Neural progenitor cell (in vitro differentiated cells): ENCODE measurements around the gene D2HGDH. TPM values are rescaled to one million over a fixed set of nuclear protein-coding genes. Genes with fewer than 3 reads are reported as not detected.
A peak's percentile ranks its signal among the peaks of the same experiment; 100 is the strongest.

Source experiments
- DNase-seq: peaks from one replicate; pipeline ENCODE4 v3.0.0-alpha.2; 2016; ENCODE audit warnings: low spot score
- H2AFZ ChIP-seq: fragments of 200-600 bp; sonication (generic); replicated peaks from 2 replicates; pipeline ENCODE4 v1.6.1; 2016; ENCODE audit warnings: antibody characterized with exemption
- H3F3A ChIP-seq: fragments of 200-600 bp; sonication (generic); 2 replicates; pipeline ENCODE4 v1.6.1; 2016; ENCODE audit warnings: antibody characterized with exemption, low read depth
- H3K27ac ChIP-seq: fragments of 200-600 bp; sonication (generic); 2 replicates; pipeline ENCODE4 v1.5.1; 2016; ENCODE audit warnings: mild to moderate bottlenecking
- H3K27me3 ChIP-seq: fragments of 200-600 bp; sonication (generic); 2 replicates; pipeline ENCODE4 v1.6.1; 2016; ENCODE audit warnings: mild to moderate bottlenecking, moderate library complexity
- H3K36me3 ChIP-seq: fragments of 200-600 bp; sonication (generic); 2 replicates; pipeline ENCODE4 v1.5.1; 2016
- H3K4me1 ChIP-seq: fragments of 200-600 bp; sonication (generic); 2 replicates; pipeline ENCODE4 v1.6.1; 2016; ENCODE audit warnings: mixed run types
- H3K4me2 ChIP-seq: fragments of 200-600 bp; sonication (generic); 2 replicates; pipeline ENCODE4 v1.6.1; 2016
- H3K4me3 ChIP-seq: fragments of 200-600 bp; sonication (generic); 2 replicates; pipeline ENCODE4 v1.5.1; 2016
- H3K79me2 ChIP-seq: fragments of 200-600 bp; sonication (generic); 2 replicates; pipeline ENCODE4 v1.6.1; 2016; ENCODE audit warnings: low read depth
- H3K9ac ChIP-seq: fragments of 200-600 bp; sonication (generic); 2 replicates; pipeline ENCODE4 v1.6.1; 2016
- H3K9me3 ChIP-seq: fragments of 200-600 bp; sonication (generic); 2 replicates; pipeline ENCODE4 v1.5.1; 2016; ENCODE audit warnings: low read depth
- H4K20me1 ChIP-seq: fragments of 200-600 bp; sonication (generic); 2 replicates; pipeline ENCODE4 v1.6.1; 2016; ENCODE audit warnings: low read depth
- H3K27ac Mint-ChIP-seq: 3 replicates; pipeline ENCODE4 v1.8.0; 2021; ENCODE audit warnings: mixed read lengths
- H3K27me3 Mint-ChIP-seq: 2 replicates; pipeline ENCODE4 v1.8.0; 2022; ENCODE audit warnings: low read depth, mild to moderate bottlenecking, inconsistent platforms, moderate library complexity, mixed read lengths; ENCODE audit not compliant: insufficient read depth
- H3K36me3 Mint-ChIP-seq: 3 replicates; pipeline ENCODE4 v1.8.0; 2021; ENCODE audit warnings: mixed read lengths
- H3K4me1 Mint-ChIP-seq: 3 replicates; pipeline ENCODE4 v1.8.0; 2021; ENCODE audit warnings: mixed read lengths
- H3K4me3 Mint-ChIP-seq: 3 replicates; pipeline ENCODE4 v1.8.0; 2021; ENCODE audit warnings: mild to moderate bottlenecking, moderate library complexity, mixed read lengths
- H3K9me3 Mint-ChIP-seq: 3 replicates; pipeline ENCODE4 v1.8.0; 2020; ENCODE audit warnings: mixed read lengths
- CTCF ChIP-seq: fragments of 200-600 bp; sonication (generic); IDR thresholded peaks from 2 replicates; pipeline ENCODE4 v1.5.1; 2017; ENCODE audit warnings: antibody characterized with exemption, mild to moderate bottlenecking
- EZH2 ChIP-seq: fragments of 200-600 bp; sonication (generic); IDR thresholded peaks from 2 replicates; pipeline ENCODE4 v1.6.1; 2017; ENCODE audit warnings: antibody characterized with exemption, mild to moderate bottlenecking, moderate library complexity
- EZH2phosphoT487 ChIP-seq: fragments of 200-600 bp; sonication (generic); IDR thresholded peaks from 2 replicates; pipeline ENCODE4 v1.6.1; 2017; ENCODE audit warnings: antibody characterized with exemption
- total RNA-seq: library from RNA; depleted of rRNA; stranded (reverse); fragments of >200 nt; gene quantifications from 2 replicates; pipeline ENCODE4 v1.2.3, GENCODE V29; 2015; ENCODE audit warnings: low replicate concordance

Gene D2HGDH
- total RNA-seq, 1 donor from 2014 or later = 3.5 TPM

- Histone ChIP-seq H3K4me1 (peaks cover 17% of the 10 kb centered on the region), H2AFZ (no peak overlapping the region), H3F3A (peaks cover 6% of the 10 kb centered on the region), H4K20me1 (no peaks in the 10 kb centered on the region), H3K27ac (no peak overlapping the region), H3K27me3 (no peaks in the 10 kb centered on the region), H3K9ac (no peak overlapping the region), H3K79me2 (no peaks in the 10 kb centered on the region), H3K4me2 (no peak overlapping the region), H3K36me3 (no peaks in the 10 kb centered on the region), H3K4me3 (no peak overlapping the region), H3K9me3 (no peaks in the 10 kb centered on the region)
- TF ChIP-seq EZH2phosphoT487 (no peak), CTCF (no peak), EZH2 (no peak)
- H3K27ac Mint-ChIP-seq = no peak overlapping the region
- H3K9me3 Mint-ChIP-seq = no peaks in the 10 kb centered on the region
- H3K4me1 Mint-ChIP-seq = peaks cover 19% of the 10 kb centered on the region
- no peak for DNase-seq
- no peak overlapping the region for H3K4me3 Mint-ChIP-seq
- peaks cover 2% of the 10 kb centered on the region for H3K27me3 Mint-ChIP-seq
- no peaks in the 10 kb centered on the region for H3K36me3 Mint-ChIP-seq
These were observed 79.4 kb downstream of the D2HGDH start for GRCh38 chr2:241813644-241814392.

GRCh38 chr2:241814393-241814642 lies 79.9 kb downstream of the D2HGDH start:
- Histone ChIP-seq H3K9me3 (no peaks in the 10 kb centered on the region), H3K36me3 (no peaks in the 10 kb centered on the region), H3K4me2 (no peak overlapping the region), H3K4me3 (no peak overlapping the region), H4K20me1 (no peaks in the 10 kb centered on the region), H3K27ac (no peak overlapping the region), H2AFZ (no peak overlapping the region), H3F3A (peaks cover 1% of the 10 kb centered on the region), H3K79me2 (no peaks in the 10 kb centered on the region), H3K9ac (no peak overlapping the region), H3K27me3 (no peaks in the 10 kb centered on the region), H3K4me1 (peaks cover 17% of the 10 kb centered on the region)
- H3K4me1 Mint-ChIP-seq = peaks cover 14% of the 10 kb centered on the region
- TF ChIP-seq CTCF = no peak
- TF ChIP-seq EZH2phosphoT487 = no peak
- TF ChIP-seq EZH2 = no peak
- H3K27ac Mint-ChIP-seq = no peak overlapping the region
- H3K27me3 Mint-ChIP-seq = peaks cover under 1% of the 10 kb centered on the region
- DNase-seq = no peak
- H3K4me3 Mint-ChIP-seq = no peak overlapping the region
- H3K9me3 Mint-ChIP-seq = no peaks in the 10 kb centered on the region
- H3K36me3 Mint-ChIP-seq = no peaks in the 10 kb centered on the region

- DNase-seq = peak; percentile 39
- no peaks in the 10 kb centered on the region for H3K27me3 ChIP-seq
- no peak overlapping the region for H3K4me3 ChIP-seq
- no peak overlapping the region for H3K27ac ChIP-seq
- no peaks in the 10 kb centered on the region for H3K36me3 ChIP-seq
- peak overlapping the region; percentile 22 for H3K4me2 ChIP-seq
- no peak overlapping the region for H2AFZ ChIP-seq
- Mint-ChIP-seq H3K27me3 (no peaks in the 10 kb centered on the region), H3K36me3 (no peaks in the 10 kb centered on the region), H3K4me1 (peaks cover 8% of the 10 kb centered on the region), H3K9me3 (no peaks in the 10 kb centered on the region), H3K4me3 (peak overlapping the region; percentile 48), H3K27ac (no peak overlapping the region)
- H3K4me1 ChIP-seq = peaks cover 17% of the 10 kb centered on the region
- H3K9ac ChIP-seq = no peak overlapping the region
- TF ChIP-seq EZH2phosphoT487 (no peak), EZH2 (no peak), CTCF (no peak)
- H3K79me2 ChIP-seq = no peaks in the 10 kb centered on the region
- H4K20me1 ChIP-seq = no peaks in the 10 kb centered on the region
- H3F3A ChIP-seq = no peaks in the 10 kb centered on the region
- H3K9me3 ChIP-seq = no peaks in the 10 kb centered on the region
These were observed 80.4 kb downstream of the D2HGDH start for GRCh38 chr2:241814643-241815476.
